HTR-8/SVneo (cell line): ENCODE measurements around the gene PDHX.
"Not testable (repeated sequence)": the region's sequence is repeated elsewhere in the genome, so short reads cannot be mapped to it uniquely, and the experiment has no call there.

ENCODE experiments used
- DNase-seq: peaks from one replicate; pipeline ENCODE4 v3.0.0; 2011; ENCODE audit warnings: low spot score, mixed read lengths; ENCODE audit not compliant: insufficient read length
- FAIRE-seq: peaks from 2 replicates; lab custom pipeline; 2011; peaks lifted over from hg19 to GRCh38; lab: Jason Lieb, UNC

PDHX gene

GRCh38 chr11:34916015-34916842 lies at the start of gene PDHX, which contains the start of gene APIP:
PDHX (plus strand) TSS chr11:34916618; CDS start chr11:34916656, 38 bp downstream.
APIP (minus strand) TSS chr11:34916379; CDS start chr11:34916284, 95 bp downstream.
- peak; percentile 94 for DNase-seq
- peak; percentile 88 for FAIRE-seq

DNA sequence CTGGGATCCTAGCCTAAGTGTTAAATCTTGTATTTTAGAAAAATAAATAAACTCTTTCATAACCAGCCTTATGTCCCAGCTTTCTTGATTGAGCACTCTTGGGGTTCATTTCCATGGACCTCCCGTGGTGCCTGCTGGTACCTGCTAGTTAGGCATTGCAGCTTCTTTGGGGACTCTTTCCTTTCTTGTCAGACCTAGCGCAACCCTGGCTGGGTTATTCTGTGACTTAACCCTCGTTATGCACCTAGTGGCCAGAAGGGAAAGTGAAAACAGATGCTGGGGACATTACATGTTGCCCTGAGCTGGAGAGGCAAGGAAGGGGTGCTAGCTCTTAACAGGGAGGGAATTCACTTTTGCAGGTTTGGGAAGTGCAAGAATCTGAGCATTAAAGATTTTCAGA lies 47.0 kb upstream of the PDHX start:
- no peak for DNase-seq
- no peak for FAIRE-seq

GRCh38 chr11:34870548-34871196 lies 45.7 kb upstream of the PDHX start:
- DNase-seq (no peak), FAIRE-seq (no peak)

GRCh38 chr11:34874202-34874601 lies 42.2 kb upstream of the PDHX start:
- DNase-seq: no peak
- no peak for FAIRE-seq

- no peak for FAIRE-seq
These were observed 38.9 kb upstream of the PDHX start for GRCh38 chr11:34877375-34877975.

GRCh38 chr11:34881900-34882299 lies 34.5 kb upstream of the PDHX start:
- DNase-seq (no peak), FAIRE-seq (no peak)

More at GRCh38 chr11:34877375-34877975, 38.9 kb upstream of the PDHX start:
- no peak for DNase-seq

GRCh38 chr11:34886609-34887008 lies 29.8 kb upstream of the PDHX start:
- FAIRE-seq (peak; percentile 9), DNase-seq (no peak)

- FAIRE-seq: no peak
- no peak for DNase-seq
These were observed 29.2 kb upstream of the PDHX start for GRCh38 chr11:34887260-34887659.

DNA sequence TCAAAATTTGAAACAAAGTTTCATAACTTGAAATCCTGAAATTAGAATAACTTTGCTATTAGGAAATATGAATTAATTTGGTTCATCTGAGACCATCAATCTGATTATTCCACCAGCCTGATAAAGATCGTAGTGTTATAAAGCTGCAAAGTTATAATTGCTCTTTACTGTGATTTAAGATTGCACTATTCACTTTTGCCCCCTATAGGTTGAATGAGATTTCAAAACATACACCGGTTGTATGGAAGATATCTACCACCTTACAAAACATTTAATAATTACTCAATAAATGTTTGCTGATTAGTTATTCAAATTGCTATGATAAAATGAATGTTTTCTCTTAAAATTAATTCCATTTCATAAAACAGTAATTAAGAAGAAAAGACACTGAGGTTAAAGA lies 26.3 kb upstream of the PDHX start:
- DNase-seq (no peak), FAIRE-seq (no peak)

- no peak for FAIRE-seq
- peak; percentile 19 for DNase-seq
These were observed 25.6 kb upstream of the PDHX start for GRCh38 chr11:34890812-34891211.

- no peak for FAIRE-seq
- no peak for DNase-seq
These were observed 24.8 kb upstream of the PDHX start for GRCh38 chr11:34891611-34892010.

GRCh38 chr11:34893416-34893815 lies 23.0 kb upstream of the PDHX start:
- FAIRE-seq (no peak), DNase-seq (no peak)

DNA sequence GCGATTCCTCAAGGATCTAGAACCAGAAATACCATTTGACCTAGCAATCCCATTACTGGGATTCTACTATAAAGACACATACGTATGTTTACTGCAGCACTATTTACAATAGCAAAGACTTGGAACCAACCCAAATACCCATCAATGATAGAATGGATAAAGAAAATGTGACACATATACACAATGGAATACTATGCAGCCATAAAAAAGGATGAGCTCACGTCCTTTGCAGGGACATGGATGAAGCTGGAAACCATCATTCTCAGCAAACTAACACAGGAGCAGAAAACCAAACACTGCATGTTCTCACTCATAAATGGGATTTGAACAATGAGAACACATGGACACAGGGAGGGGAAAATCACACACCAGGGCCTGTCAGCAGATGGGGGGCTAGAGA lies 20.2 kb upstream of the PDHX start:
- not testable (repeated sequence) for FAIRE-seq, DNase-seq

DNA sequence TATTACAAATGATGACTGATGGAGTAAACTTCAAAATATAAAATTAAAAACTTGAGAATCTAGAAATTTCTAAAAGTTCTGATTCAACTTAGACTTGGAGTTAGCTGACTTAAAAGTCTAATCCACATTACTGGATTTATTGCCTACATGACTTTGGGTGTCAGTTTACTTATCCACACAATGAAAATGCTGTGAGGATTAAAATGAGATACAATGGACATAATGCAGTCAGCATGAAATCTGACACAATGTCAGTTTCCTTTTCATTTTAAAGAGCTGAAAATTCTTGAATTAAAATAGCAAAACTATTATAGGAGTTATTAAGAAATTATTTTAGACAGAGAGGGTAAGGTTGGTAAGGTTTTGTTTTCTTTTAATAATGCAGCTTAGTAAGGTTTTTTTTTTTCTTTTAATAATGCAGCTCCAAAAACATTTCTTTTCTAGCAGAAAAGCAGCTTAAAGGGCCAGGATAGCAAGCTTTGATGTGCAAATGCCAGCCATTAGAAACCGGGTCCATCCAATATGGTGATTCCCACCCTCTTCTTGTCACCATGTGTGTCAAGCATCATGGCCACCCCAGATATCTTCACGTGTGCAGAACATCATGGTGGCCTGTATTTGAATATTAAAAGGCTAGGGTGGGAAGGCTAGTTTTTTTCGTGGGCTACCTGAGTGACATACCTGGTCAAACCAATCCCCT lies 19.1 kb upstream of the PDHX start:
- FAIRE-seq (no peak), DNase-seq (no peak)

GRCh38 chr11:34898474-34898873 lies 17.9 kb upstream of the PDHX start:
- DNase-seq (no peak), FAIRE-seq (no peak)

- no peak for FAIRE-seq
- no peak for DNase-seq
These were observed 16.8 kb upstream of the PDHX start for GRCh38 chr11:34899633-34900016.

- no peak for DNase-seq
- FAIRE-seq: no peak
These were observed 11.9 kb upstream of the PDHX start for GRCh38 chr11:34904421-34904955.

- FAIRE-seq (no peak), DNase-seq (no peak)
These were observed 10.8 kb upstream of the PDHX start for GRCh38 chr11:34905666-34906065.

GRCh38 chr11:34907934-34908593 lies 8.4 kb upstream of the PDHX start:
- DNase-seq: no peak
- no peak for FAIRE-seq

DNA sequence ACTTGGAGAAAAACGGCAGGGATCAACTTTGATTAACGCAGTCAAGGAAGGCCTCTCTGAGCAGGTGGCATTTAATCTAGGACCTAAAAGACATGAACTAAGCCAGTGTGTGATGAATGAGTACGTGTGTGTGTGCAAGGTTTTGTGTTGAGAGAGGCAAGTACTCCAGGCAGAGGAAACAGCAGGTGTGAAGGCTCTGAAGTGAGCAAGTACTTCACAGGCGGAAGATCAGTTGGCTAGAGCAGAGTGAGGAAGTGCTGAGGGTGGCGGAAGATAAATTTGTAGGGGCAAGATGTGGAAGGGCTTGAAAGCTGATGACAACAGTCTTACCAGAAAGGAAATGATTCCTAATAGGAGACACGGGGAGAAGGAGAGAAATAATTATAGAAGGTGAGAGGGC lies 7.0 kb upstream of the PDHX start:
- FAIRE-seq: no peak
- DNase-seq: no peak
